ENCODE results near the gene GPR17. TPM values are rescaled to one million over a fixed set of nuclear protein-coding genes. Genes with fewer than 3 reads are reported as not detected.

Gene GPR17
- total RNA-seq, 4 donors from 2014 or later: not detected

- no peak for TF ChIP-seq CTCF (IDR thresholded peaks at IDR 0.05)
- no peak for DNase-seq (ENCODE audit: low spot score)
- ATAC-seq (ENCODE audit: low FRiP score): no peak
These were observed 41.0 kb upstream of the GPR17 start for GRCh38 chr2:127604986-127605385.

GRCh38 chr2:127605691-127606263 is 40.2 kb upstream of the GPR17 start:
- no peak for DNase-seq (ENCODE audit: low spot score)
- no peak for TF ChIP-seq CTCF (IDR thresholded peaks at IDR 0.05)
- no peak for ATAC-seq (ENCODE audit: low FRiP score)

DNA sequence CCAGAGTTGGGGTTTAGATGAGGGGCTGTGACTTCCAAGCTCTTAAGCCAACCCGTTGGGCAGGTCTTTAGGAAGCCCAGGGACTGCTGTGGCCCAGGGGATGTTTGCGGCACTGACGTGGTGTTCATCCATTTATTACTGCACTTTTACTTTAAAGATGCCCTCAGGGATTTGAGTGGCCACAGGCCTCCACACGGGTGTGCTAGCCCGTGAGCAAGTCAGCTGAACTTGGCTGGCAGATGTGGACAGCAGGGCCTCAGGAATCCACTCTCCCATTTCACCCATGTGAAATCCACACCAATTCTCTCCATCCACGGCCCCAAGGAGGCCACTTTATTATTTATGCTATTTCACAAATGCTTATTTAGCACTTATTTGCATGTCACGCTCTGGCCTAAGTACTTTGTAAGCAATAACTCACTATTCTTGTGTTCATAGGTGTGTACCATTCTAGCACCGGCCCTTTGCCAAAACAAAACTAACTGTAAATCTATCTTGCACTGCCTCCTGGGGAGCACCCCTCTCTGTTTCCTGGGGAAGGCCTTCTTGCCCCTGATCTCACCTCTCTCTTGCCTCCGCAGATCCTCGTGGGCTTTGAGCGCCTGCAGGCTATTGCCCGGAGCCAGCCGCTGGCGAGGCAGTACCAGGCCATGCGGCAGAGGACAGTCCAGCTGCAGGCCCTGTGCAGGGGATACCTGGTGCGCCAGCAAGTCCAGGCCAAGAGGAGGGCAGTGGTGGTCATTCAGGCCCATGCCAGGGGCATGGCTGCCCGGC is 39.1 kb upstream of the GPR17 start:
- TF ChIP-seq CTCF (IDR thresholded peaks at IDR 0.05): no peak
- no peak for DNase-seq (ENCODE audit: low spot score)
- ATAC-seq (ENCODE audit: low FRiP score): no peak

- ATAC-seq (ENCODE audit: low FRiP score) (no peak), DNase-seq (ENCODE audit: low spot score) (no peak)
- no peak for TF ChIP-seq CTCF (IDR thresholded peaks at IDR 0.05)
These were observed 38.5 kb upstream of the GPR17 start for GRCh38 chr2:127607399-127607908.

DNA sequence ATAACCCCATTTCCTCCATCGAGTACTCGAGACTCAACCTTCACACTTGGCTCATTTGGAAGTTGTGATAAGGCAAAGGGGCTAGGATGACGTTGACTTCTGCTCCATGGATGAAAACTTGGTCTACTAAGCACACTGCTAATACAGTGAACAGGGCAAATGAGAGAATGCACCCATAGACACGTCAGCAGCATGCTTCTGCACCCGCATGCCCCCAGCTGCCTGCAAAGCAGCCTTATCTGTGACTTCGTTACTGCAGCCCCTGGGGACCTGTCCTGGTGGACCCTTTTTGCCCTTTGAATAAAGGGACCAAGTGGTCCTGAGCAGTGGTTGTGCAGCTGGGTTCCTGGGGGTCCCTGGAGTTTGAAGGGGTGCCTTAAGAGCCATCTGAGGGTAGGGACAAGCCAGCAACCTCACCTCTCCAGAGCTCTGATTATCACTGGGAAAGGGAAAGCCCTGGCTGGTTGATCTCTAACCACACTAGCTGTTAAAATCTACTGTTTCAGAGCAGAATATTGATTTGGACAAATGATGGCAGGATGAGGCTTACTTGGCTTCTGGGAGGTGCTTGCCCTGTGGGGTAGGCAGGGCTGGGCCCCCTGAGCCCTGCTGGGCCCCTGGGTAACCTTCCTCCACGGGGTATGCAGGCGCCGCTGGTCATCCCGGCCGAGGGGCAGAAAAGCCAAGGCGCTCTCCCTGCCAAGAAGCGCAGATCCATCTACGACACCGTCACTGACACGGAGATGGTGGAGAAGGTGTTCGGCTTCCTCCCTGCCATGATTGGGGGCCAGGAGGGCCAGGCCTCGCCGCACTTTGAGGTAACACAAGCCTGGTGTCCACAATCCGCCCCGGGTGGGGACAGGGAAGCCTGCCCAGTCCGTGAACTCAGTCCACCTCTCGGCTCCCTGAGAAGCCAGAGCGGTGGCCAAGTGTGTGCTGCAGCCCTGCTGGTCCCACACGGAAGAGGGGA is 37.6 kb upstream of the GPR17 start:
- no peak for ATAC-seq (ENCODE audit: low FRiP score)
- TF ChIP-seq CTCF (IDR thresholded peaks at IDR 0.05): no peak
- DNase-seq (ENCODE audit: low spot score): no peak

- TF ChIP-seq CTCF (IDR thresholded peaks at IDR 0.05): no peak
- DNase-seq (ENCODE audit: low spot score): no peak
- no peak for ATAC-seq (ENCODE audit: low FRiP score)
These were observed 36.8 kb upstream of the GPR17 start for GRCh38 chr2:127609031-127609751.

Measured in omental fat pad (tissue), 4 donors.